Measurements from ENCODE around the gene PPP6R3. TPM values are rescaled to one million over a fixed set of nuclear protein-coding genes. Genes with fewer than 3 reads are reported as not detected.
A peak's percentile ranks its signal among the peaks of the same experiment; 100 is the strongest.

The PPP6R3 gene
- total and polyA plus RNA-seq, 2 experiments from 2014 or later, result 31.5 to 108 TPM

DNA sequence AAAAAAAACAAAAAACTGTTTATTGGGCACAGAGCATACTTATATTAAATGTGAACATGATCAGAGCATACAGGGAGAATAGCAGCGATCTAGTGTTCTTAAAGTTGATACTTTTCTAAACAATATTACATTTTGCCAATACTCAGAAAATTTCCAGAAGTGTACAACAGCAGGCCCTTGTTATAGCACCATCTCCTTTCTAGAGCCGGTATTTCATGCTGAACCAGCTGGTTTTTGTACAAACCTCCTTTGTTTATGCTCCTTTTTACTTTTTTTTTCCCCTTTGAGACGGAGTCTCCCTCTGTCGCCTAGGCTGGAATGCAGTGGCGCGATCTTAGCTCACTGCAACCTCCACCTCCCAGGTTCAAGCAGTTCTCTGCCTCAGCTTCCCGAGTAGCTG is 90.7 kb downstream of the PPP6R3 start:
- peaks cover 90% of the 10 kb centered on the region for H3K79me2 ChIP-seq
- no peaks in the 10 kb centered on the region for H3K9me2 ChIP-seq (replicated peaks; ENCODE audit: insufficient read depth)
- H3K4me1 ChIP-seq (ENCODE audit: insufficient read depth), result peaks cover 7% of the 10 kb centered on the region
- 88% methylated on average over 7 of the region's 7 CpGs for WGBS (ENCODE audit: low lambda C conversion rate, missing lambda C conversion rate)
- H3K9me3 ChIP-seq (ENCODE audit: low read depth), result no peaks in the 10 kb centered on the region
- H2AFZ ChIP-seq, result no peak overlapping the region
- H3K4me3 ChIP-seq, result no peak overlapping the region
- no peak overlapping the region for H3K27ac ChIP-seq
- no peaks in the 10 kb centered on the region for H3K27me3 ChIP-seq
- TF ChIP-seq EZH2 (IDR thresholded peaks at IDR 0.05; ENCODE audit: borderline replicate concordance) (no peak), EZH2phosphoT487 (IDR thresholded peaks at IDR 0.05; ENCODE audit: low read depth, severe bottlenecking, unreplicated experiment) (no peak), CTCF (IDR thresholded peaks at IDR 0.05; ENCODE audit: poor library complexity) (peak; percentile 20)
- peaks cover 23% of the 10 kb centered on the region for H4K20me1 ChIP-seq (ENCODE audit: insufficient read depth, poor library complexity, severe bottlenecking)
- H3K36me3 ChIP-seq (replicated peaks; ENCODE audit: insufficient read depth, low read depth), result no peaks in the 10 kb centered on the region
- H3K4me2 ChIP-seq, result no peak overlapping the region
- DNase-seq (ENCODE audit: low spot score), result no peak

DNA sequence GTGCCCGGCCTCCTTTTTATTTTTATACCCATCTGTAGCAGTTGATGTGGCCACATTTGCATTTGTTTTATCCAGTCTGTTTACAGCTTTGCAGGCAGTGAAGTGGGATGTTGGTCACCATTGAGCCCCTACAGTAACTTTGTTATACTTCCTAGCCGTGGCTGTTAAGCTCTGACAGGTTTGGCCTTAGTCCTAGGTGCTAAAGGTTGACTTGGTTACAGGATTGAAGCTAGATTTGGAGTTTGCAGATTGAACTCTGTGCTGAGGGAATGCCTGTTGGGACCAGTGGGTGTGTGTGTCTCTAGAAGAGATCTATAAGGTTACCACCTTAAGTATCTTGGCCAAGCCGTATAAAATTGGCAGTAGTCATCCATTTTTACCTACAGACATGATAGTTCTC is 91.2 kb downstream of the PPP6R3 start:
- WGBS (ENCODE audit: low lambda C conversion rate, missing lambda C conversion rate), result 92% methylated on average over 3 of the region's 3 CpGs
- H3K4me1 ChIP-seq (ENCODE audit: insufficient read depth), result peaks cover 7% of the 10 kb centered on the region
- H2AFZ ChIP-seq, result no peak overlapping the region
- no peaks in the 10 kb centered on the region for H3K27me3 ChIP-seq
- DNase-seq (ENCODE audit: low spot score), result no peak
- peaks cover 23% of the 10 kb centered on the region for H4K20me1 ChIP-seq (ENCODE audit: insufficient read depth, poor library complexity, severe bottlenecking)
- H3K9me2 ChIP-seq (replicated peaks; ENCODE audit: insufficient read depth), result no peaks in the 10 kb centered on the region
- no peak overlapping the region for H3K27ac ChIP-seq
- no peak overlapping the region for H3K4me3 ChIP-seq
- H3K4me2 ChIP-seq, result no peak overlapping the region
- no peaks in the 10 kb centered on the region for H3K9me3 ChIP-seq (ENCODE audit: low read depth)
- H3K36me3 ChIP-seq (replicated peaks; ENCODE audit: insufficient read depth, low read depth), result no peaks in the 10 kb centered on the region
- H3K79me2 ChIP-seq, result peaks cover 85% of the 10 kb centered on the region
- no peak for TF ChIP-seq EZH2phosphoT487 (IDR thresholded peaks at IDR 0.05; ENCODE audit: low read depth, severe bottlenecking, unreplicated experiment)
- TF ChIP-seq CTCF (IDR thresholded peaks at IDR 0.05; ENCODE audit: poor library complexity), result no peak

- Histone ChIP-seq H3K79me2 (peaks cover 83% of the 10 kb centered on the region), H4K20me1 (ENCODE audit: insufficient read depth, poor library complexity, severe bottlenecking) (peaks cover 27% of the 10 kb centered on the region), H3K27me3 (no peaks in the 10 kb centered on the region), H3K4me2 (no peak overlapping the region), H3K4me3 (no peak overlapping the region), H2AFZ (no peak overlapping the region), H3K9me3 (ENCODE audit: low read depth) (no peaks in the 10 kb centered on the region), H3K27ac (no peak overlapping the region), H3K9me2 (replicated peaks; ENCODE audit: insufficient read depth) (no peaks in the 10 kb centered on the region), H3K4me1 (ENCODE audit: insufficient read depth) (peaks cover 7% of the 10 kb centered on the region), H3K36me3 (replicated peaks; ENCODE audit: insufficient read depth, low read depth) (no peaks in the 10 kb centered on the region)
- TF ChIP-seq EZH2 (IDR thresholded peaks at IDR 0.05; ENCODE audit: borderline replicate concordance), result no peak
- TF ChIP-seq CTCF (IDR thresholded peaks at IDR 0.05; ENCODE audit: poor library complexity), result no peak
- TF ChIP-seq EZH2phosphoT487 (IDR thresholded peaks at IDR 0.05; ENCODE audit: low read depth, severe bottlenecking, unreplicated experiment), result no peak
- no peak for DNase-seq (ENCODE audit: low spot score)
- 100% methylated on average over 2 of the region's 2 CpGs for WGBS (ENCODE audit: low lambda C conversion rate, missing lambda C conversion rate)
These were observed 92.0 kb downstream of the PPP6R3 start for GRCh38 chr11:68552542-68552941.

GRCh38 chr11:68560216-68560615 is 99.7 kb downstream of the PPP6R3 start:
- no peak overlapping the region for H3K4me2 ChIP-seq
- no peaks in the 10 kb centered on the region for H3K36me3 ChIP-seq (replicated peaks; ENCODE audit: insufficient read depth, low read depth)
- no peaks in the 10 kb centered on the region for H3K9me2 ChIP-seq (replicated peaks; ENCODE audit: insufficient read depth)
- no peak overlapping the region for H3K4me3 ChIP-seq
- H3K27ac ChIP-seq, result no peak overlapping the region
- TF ChIP-seq EZH2 (IDR thresholded peaks at IDR 0.05; ENCODE audit: borderline replicate concordance) (no peak), CTCF (IDR thresholded peaks at IDR 0.05; ENCODE audit: poor library complexity) (no peak), EZH2phosphoT487 (IDR thresholded peaks at IDR 0.05; ENCODE audit: low read depth, severe bottlenecking, unreplicated experiment) (no peak)
- 94% methylated on average over 1 of the region's 1 CpG for WGBS (ENCODE audit: low lambda C conversion rate, missing lambda C conversion rate)
- no peaks in the 10 kb centered on the region for H3K4me1 ChIP-seq (ENCODE audit: insufficient read depth)
- no peaks in the 10 kb centered on the region for H3K27me3 ChIP-seq
- no peak for DNase-seq (ENCODE audit: low spot score)
- H2AFZ ChIP-seq, result no peak overlapping the region
- peaks cover 71% of the 10 kb centered on the region for H3K79me2 ChIP-seq
- H3K9me3 ChIP-seq (ENCODE audit: low read depth), result no peaks in the 10 kb centered on the region
- H4K20me1 ChIP-seq (ENCODE audit: insufficient read depth, poor library complexity, severe bottlenecking), result peaks cover 10% of the 10 kb centered on the region
